BJ (cell line): ENCODE measurements around the gene DEPDC5. TPM values are rescaled to one million over a fixed set of nuclear protein-coding genes. Genes with fewer than 3 reads are reported as not detected.

Experiments
- CTCF ChIA-PET: fragments of 350-600 bp; formaldehyde crosslinking; extraction: SDS; loops from one replicate; lab custom pipeline; 2021; ENCODE audit warnings: antibody characterized with exemption, inconsistent platforms; lab: Yijun Ruan, JAX
- POLR2A ChIA-PET: fragments of 300-600 bp; sonication (Branson Sonifier 250); formaldehyde crosslinking; extraction: SDS; loops from one replicate; lab custom pipeline; 2021; ENCODE audit warnings: antibody characterized with exemption; lab: Charles Lee
- DNase-seq: peaks from one replicate; pipeline ENCODE4 v3.0.0-alpha.2; 2011; ENCODE audit warnings: low read depth
- H3K27me3 ChIP-seq: 2 replicates; pipeline ENCODE4 v1.6.0; 2011; ENCODE audit warnings: low read length; ENCODE audit not compliant: control insufficient read depth, insufficient read depth
- H3K36me3 ChIP-seq: 2 replicates; pipeline ENCODE4 v1.5.1; 2011; ENCODE audit warnings: low read length; ENCODE audit not compliant: control insufficient read depth, insufficient read depth
- H3K4me3 ChIP-seq: 2 replicates; pipeline ENCODE4 v1.5.1; 2011; ENCODE audit warnings: low read depth, mild to moderate bottlenecking, control low read depth, low read length
- polyA plus RNA-seq: library from polyadenylated mRNA; depleted of rRNA; stranded (reverse); fragments of >200 nt; gene quantifications from 2 replicates; pipeline ENCODE4 v1.2.3, GENCODE V29; 2011
- TF ChIP-seq, protein P1 (sequence below): IDR thresholded peaks from 2 replicates; pipeline ENCODE4 v1.5.1; 2011; ENCODE audit warnings: low read depth, mild to moderate bottlenecking, control low read depth, inconsistent platforms, low read length, moderate library complexity; ENCODE audit not compliant: insufficient read depth

Gene DEPDC5
- polyA plus RNA-seq, 1 experiment: 6.8 TPM

DNA sequence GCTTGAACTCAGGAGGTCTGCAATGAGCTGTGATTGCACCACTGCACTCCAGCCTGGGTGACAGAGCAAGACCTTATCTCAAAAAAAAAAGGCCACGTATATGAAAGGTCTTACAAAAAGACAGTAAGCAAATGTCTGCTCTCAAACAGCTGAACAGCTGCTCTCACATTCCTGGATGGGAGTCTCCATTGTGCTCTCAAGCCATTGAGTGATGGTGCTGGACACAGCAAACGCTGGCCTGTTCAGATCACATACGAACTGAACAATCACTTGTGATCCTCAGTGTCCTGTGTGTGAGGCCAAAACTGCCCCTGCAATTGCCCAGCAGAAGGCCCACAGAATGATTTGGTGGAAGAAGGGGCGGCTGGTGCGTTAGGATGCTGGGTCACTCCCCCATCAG is 156.2 kb downstream of the DEPDC5 start:
- H3K36me3 ChIP-seq: 0 out of 2 replicates have a peak, but pooled peaks cover 5% of the 10 kb centered on the region
- no peaks in the 10 kb centered on the region for H3K27me3 ChIP-seq
- CTCF ChIA-PET: no interaction called here
- H3K4me3 ChIP-seq: no peak overlapping the region
- no peak for DNase-seq
- TF ChIP-seq, protein P1, sequence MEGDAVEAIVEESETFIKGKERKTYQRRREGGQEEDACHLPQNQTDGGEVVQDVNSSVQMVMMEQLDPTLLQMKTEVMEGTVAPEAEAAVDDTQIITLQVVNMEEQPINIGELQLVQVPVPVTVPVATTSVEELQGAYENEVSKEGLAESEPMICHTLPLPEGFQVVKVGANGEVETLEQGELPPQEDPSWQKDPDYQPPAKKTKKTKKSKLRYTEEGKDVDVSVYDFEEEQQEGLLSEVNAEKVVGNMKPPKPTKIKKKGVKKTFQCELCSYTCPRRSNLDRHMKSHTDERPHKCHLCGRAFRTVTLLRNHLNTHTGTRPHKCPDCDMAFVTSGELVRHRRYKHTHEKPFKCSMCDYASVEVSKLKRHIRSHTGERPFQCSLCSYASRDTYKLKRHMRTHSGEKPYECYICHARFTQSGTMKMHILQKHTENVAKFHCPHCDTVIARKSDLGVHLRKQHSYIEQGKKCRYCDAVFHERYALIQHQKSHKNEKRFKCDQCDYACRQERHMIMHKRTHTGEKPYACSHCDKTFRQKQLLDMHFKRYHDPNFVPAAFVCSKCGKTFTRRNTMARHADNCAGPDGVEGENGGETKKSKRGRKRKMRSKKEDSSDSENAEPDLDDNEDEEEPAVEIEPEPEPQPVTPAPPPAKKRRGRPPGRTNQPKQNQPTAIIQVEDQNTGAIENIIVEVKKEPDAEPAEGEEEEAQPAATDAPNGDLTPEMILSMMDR: no peak
- POLR2A ChIA-PET: no interaction called here

DNA sequence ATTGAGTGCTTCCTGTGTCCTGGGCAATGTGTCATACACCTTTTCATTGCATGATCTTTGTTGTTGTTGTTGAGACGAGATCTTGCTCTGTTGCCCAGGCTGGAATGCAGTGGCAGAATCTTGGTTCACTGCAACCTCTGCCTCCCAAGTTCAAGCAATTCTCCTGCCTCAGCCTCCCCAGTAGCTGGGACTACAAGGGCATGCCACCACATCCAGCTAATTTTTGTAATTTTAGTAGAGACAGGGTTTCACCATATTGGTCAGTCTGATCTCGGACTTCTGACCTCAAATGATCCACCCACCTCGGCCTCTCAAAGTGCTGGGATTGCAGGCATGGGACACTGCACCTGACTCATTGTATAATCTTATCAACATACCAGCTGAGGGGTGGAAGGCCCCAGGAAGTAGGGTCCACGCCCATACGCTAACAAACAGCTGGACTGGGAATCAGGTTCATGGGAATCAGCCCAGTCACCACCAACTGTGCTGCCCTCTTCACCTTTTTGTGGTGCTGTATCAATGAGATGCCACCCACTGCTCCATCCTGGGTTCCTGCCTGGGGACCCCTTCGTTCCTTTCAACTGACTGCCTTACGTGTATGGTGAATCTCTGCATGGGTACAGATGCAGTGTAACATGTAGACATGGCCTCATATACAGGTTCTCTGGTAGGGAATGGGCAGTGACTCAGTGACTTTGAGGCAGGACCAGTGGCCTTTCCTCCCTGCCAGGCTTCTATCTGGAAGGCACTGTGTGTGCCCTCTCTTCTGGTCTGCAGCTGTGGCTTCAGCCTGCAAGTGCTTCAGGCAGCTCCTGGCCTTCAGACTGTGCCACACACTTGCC is 158.0 kb downstream of the DEPDC5 start:
- ChIA-PET POLR2A (no interaction called here), CTCF (no interaction called here)
- TF ChIP-seq, protein P1: no peak
- no peak for DNase-seq
- no peak overlapping the region for H3K4me3 ChIP-seq
- 0 out of 2 replicates have a peak, but pooled peaks cover 1% of the 10 kb centered on the region for H3K36me3 ChIP-seq
- H3K27me3 ChIP-seq: no peaks in the 10 kb centered on the region

DNA sequence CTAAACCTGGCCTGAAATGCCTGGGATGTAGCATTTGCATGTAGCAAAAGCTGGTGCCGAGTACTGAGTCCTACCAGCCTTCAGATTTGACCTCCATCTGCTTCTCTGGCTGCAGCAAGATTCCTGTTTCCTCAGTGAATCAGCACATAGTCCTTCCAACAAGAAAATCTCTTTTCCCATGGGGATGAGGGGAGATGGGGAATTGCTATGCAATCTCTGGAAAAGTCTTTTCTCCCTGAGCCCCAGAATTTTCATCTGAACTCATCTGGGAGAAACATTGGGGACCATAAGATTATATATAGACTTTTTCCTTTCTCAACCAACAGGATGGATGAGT is 158.6 kb downstream of the DEPDC5 start:
- ChIA-PET POLR2A (no interaction called here), CTCF (no interaction called here)
- DNase-seq: no peak
- 0 out of 2 replicates have a peak, but pooled peaks cover 1% of the 10 kb centered on the region for H3K36me3 ChIP-seq
- no peak overlapping the region for H3K4me3 ChIP-seq
- TF ChIP-seq, protein P1: no peak
- no peaks in the 10 kb centered on the region for H3K27me3 ChIP-seq

DNA sequence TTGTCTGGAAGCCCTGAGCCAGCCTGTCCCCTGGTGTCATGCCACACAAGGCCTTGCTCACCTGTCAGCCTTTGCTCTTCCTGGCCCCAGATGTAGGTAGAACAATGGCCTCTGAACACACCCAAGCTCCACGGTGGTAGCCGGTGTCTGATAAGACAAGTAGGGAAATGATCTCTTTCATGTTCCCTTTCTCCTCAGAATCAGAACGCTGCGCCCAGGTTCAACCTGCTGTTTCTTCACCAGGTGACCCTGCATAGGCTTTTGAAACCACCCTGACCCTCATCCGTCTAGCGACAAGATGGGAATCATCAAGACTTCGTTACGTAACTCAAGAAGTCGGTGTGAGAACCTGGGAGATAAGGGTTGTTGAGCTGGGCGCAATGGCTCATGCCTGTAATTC is 161.8 kb downstream of the DEPDC5 start:
- H3K27me3 ChIP-seq: no peaks in the 10 kb centered on the region
- DNase-seq: no peak
- H3K4me3 ChIP-seq: no peak overlapping the region
- POLR2A ChIA-PET: no interaction called here
- no peaks in the 10 kb centered on the region for H3K36me3 ChIP-seq
- CTCF ChIA-PET: interaction anchor here (0.6 kb wide), 2 partner anchors 9 to 250 kb away, joined by 3 to 5 read pairs; no protein-coding TSS in a partner anchor
- TF ChIP-seq, protein P1: no peak

DNA sequence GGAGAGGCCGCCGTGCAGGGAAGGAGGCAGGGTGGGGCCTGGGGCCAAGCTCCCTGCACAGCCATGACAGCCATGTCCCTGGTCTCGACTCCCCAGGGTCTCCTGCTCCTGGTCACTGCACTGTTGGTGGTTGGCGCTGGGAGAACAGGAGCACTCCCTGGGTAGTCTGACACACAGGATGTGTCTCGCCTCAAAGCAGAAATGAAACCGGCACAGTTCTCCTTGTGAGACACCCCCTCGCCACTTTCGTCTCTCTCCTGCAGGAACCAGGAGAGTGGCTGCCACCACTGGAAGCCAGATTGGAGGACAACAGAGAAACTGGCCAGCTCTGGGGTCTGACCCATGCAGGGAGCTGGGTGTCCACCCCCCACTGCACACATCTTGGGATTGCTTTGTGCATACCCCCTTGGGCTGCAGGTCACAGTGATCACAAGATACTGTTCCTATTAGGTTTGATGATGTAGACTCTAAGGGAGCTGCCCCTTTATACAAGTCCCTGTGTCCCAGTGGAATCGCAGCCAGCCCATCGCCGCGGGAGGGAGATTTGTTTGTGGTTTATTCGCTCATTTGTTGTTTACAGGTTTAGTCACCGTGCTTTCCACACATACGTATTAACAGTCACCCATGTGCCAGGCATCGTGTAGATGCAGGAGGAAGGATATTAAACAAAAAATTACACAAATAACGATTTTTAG is 163.6 kb downstream of the DEPDC5 start:
- TF ChIP-seq, protein P1: no peak
- POLR2A ChIA-PET: no interaction called here
- DNase-seq: no peak
- CTCF ChIA-PET: no interaction called here
- no peaks in the 10 kb centered on the region for H3K27me3 ChIP-seq
- H3K36me3 ChIP-seq: no peaks in the 10 kb centered on the region
- H3K4me3 ChIP-seq: no peak overlapping the region
